Liver (tissue), 9 donors: ENCODE measurements around the gene PPP2R2C. TPM values are rescaled to one million over a fixed set of nuclear protein-coding genes. Genes with fewer than 3 reads are reported as not detected.

Source experiments
- DNase-seq: peaks from one replicate; pipeline ENCODE4 v3.0.0-alpha.2; 2017; ENCODE audit warnings: low spot score
- H3K27ac ChIP-seq, 2 donors: one replicate each; pipeline ENCODE4 v1.7.0; 2013; ENCODE audit warnings: inconsistent platforms in 2 of 2, low read length in 2 of 2, control low read depth in 1 of 2, low read depth in 1 of 2, mild to moderate bottlenecking in 1 of 2
- H3K27me3 ChIP-seq, 4 donors: one replicate each; pipeline versions ENCODE4 v1.6.1 to v1.7.0; 2013; ENCODE audit warnings: low read length in 3 of 4, inconsistent platforms in 1 of 4, mild to moderate bottlenecking in 1 of 4, moderate library complexity in 1 of 4; ENCODE audit not compliant: control insufficient read depth in 4 of 4, insufficient read depth in 4 of 4
- H3K36me3 ChIP-seq, 4 donors: one replicate each; pipeline versions ENCODE4 v1.6.1 to v1.7.0; 2013; ENCODE audit warnings: low read length in 3 of 4, mild to moderate bottlenecking in 3 of 4, low read depth in 1 of 4, moderate library complexity in 1 of 4; ENCODE audit not compliant: control insufficient read depth in 4 of 4, insufficient read depth in 3 of 4
- H3K4me1 ChIP-seq, 4 donors: one replicate each; pipeline versions ENCODE4 v1.6.1 to v1.7.0; 2013; ENCODE audit warnings: low read length in 3 of 4, mild to moderate bottlenecking in 3 of 4, moderate library complexity in 1 of 4; ENCODE audit not compliant: control insufficient read depth in 4 of 4, insufficient read depth in 4 of 4
- H3K4me3 ChIP-seq, 3 donors: one replicate each; pipeline versions ENCODE4 v1.6.1 to v1.7.0; 2013; ENCODE audit warnings: low read length in 3 of 3, control low read depth in 1 of 3, low read depth in 1 of 3, mild to moderate bottlenecking in 1 of 3
- H3K9ac ChIP-seq, 2 donors: one replicate each; pipeline ENCODE4 v1.7.0; 2013; ENCODE audit warnings: low read length in 2 of 2, mild to moderate bottlenecking in 2 of 2, moderate library complexity in 2 of 2, control low read depth in 1 of 2, low read depth in 1 of 2
- H3K9me3 ChIP-seq, 4 donors: one replicate each; pipeline versions ENCODE4 v1.6.1 to v1.7.0; 2013; ENCODE audit warnings: low read length in 3 of 4; ENCODE audit not compliant: control insufficient read depth in 4 of 4
- EGR1 ChIP-seq, 2 donors: IDR thresholded peaks; 2 replicates each; pipeline ENCODE4 v1.6.1; 2016 to 2018; ENCODE audit warnings: antibody characterized with exemption in 2 of 2, low read depth in 2 of 2
- FOXA2 ChIP-seq: IDR thresholded peaks from 2 replicates; pipeline ENCODE4 v1.6.1; 2016; ENCODE audit warnings: antibody characterized with exemption
- GABPA ChIP-seq, 2 donors: IDR thresholded peaks in 1 of 2; conservative IDR thresholded peaks in 1 of 2; 2 replicates each; pipeline ENCODE4 v1.6.1; 2016; ENCODE audit warnings: antibody characterized with exemption in 2 of 2, mild to moderate bottlenecking in 1 of 2, moderate library complexity in 1 of 2
- HNF4A ChIP-seq, 2 donors: conservative IDR thresholded peaks; 2 replicates each; pipeline ENCODE4 v1.6.1; 2016; ENCODE audit warnings: antibody characterized with exemption in 2 of 2, mild to moderate bottlenecking in 2 of 2
- HNF4G ChIP-seq: IDR thresholded peaks from 2 replicates; pipeline ENCODE4 v1.6.1; 2016; ENCODE audit warnings: antibody characterized with exemption
- JUND ChIP-seq, 2 donors: IDR thresholded peaks; 2 replicates each; pipeline ENCODE4 v1.6.1; 2016; ENCODE audit warnings: antibody characterized with exemption in 2 of 2
- NR2F2 ChIP-seq: IDR thresholded peaks from 2 replicates; pipeline ENCODE4 v1.6.1; 2016; ENCODE audit warnings: antibody characterized with exemption
- RAD21 ChIP-seq, 2 donors: IDR thresholded peaks; 2 replicates each; pipeline ENCODE4 v1.6.1; 2016; ENCODE audit warnings: antibody characterized with exemption in 2 of 2, mild to moderate bottlenecking in 2 of 2
- REST ChIP-seq: IDR thresholded peaks from 2 replicates; pipeline ENCODE4 v1.6.1; 2016; ENCODE audit warnings: antibody characterized with exemption, mild to moderate bottlenecking
- RXRA ChIP-seq, 2 donors: IDR thresholded peaks; 2 replicates each; pipeline ENCODE4 v1.6.1; 2017 to 2018; ENCODE audit warnings: antibody characterized with exemption in 2 of 2, mild to moderate bottlenecking in 1 of 2
- SP1 ChIP-seq: IDR thresholded peaks from 2 replicates; pipeline ENCODE4 v1.6.1; 2018; ENCODE audit warnings: antibody characterized with exemption, mild to moderate bottlenecking
- YY1 ChIP-seq: IDR thresholded peaks from 2 replicates; pipeline ENCODE4 v1.6.1; 2016; ENCODE audit warnings: antibody characterized with exemption, mild to moderate bottlenecking
- WGBS: extraction: QIAGEN DNeasy Blood & Tissue Kit; methylation state at CpG from one replicate; pipeline ENCODE4 v1.1.7; 2013; 5-methylcytosine and 5-hydroxymethylcytosine counted together
- polyA plus RNA-seq, 2 donors: library from polyadenylated mRNA; stranded (reverse) in 1 of 2; unstranded in 1 of 2; fragments of 200-250 nt in 1 of 2; fragments of >200 nt in 1 of 2; fragmentation: Nextera tagmentation in 1 of 2; extraction: Ambion mirVana in 1 of 2; gene quantifications; one replicate each; pipeline versions ENCODE4 v1.2.1 to v1.2.3, GENCODE V29; 2013 to 2015
- total RNA-seq, 2 donors: library from RNA; depleted of rRNA; stranded (reverse); fragments of >200 nt; gene quantifications; one replicate each; pipeline ENCODE4 v1.2.3, GENCODE V29; 2014
- TF ChIP-seq, protein P1 (sequence below): IDR thresholded peaks from 2 replicates; pipeline ENCODE4 v1.6.1; 2016; ENCODE audit warnings: antibody characterized with exemption
- TF ChIP-seq, protein P2 (sequence below): IDR thresholded peaks from 2 replicates; pipeline ENCODE4 v1.6.1; 2016; ENCODE audit warnings: antibody characterized with exemption
- TF ChIP-seq, protein P3 (sequence below): IDR thresholded peaks from 2 replicates; pipeline ENCODE4 v1.6.1; 2016; ENCODE audit warnings: antibody characterized with exemption
- donor health status: healthy.
- donor health status: healthy.
- donor health status: healthy.
- donor health status: healthy.
- donor health status: healthy.

The PPP2R2C gene
- total and polyA plus RNA-seq, 4 donors: under 0.01 to 0.01 TPM; not detected in 2

DNA sequence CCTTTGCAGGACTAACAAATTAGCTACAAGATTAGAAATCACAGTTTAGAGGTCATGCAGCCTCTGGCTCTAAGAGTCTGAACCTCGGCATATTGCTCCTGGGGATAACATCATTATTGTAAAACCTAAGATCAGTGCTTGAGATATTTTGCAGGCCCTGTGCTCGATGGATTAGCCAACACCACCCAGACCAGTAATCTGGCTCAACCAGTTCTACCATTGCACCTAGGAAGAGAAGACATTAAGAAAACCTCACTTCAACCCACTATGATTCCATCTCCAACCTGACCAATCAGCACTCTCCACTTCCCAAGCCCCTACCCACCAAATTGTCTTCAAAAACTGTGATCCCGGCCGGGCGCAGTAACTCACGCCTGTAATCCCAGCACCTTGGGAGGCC is 159.2 kb downstream of the PPP2R2C start:
- 90% methylated on average over 6 of the region's 6 CpGs for WGBS
- Histone ChIP-seq H3K9me3 (no peaks in the 10 kb centered on the region), H3K27me3 (no peaks in the 10 kb centered on the region), H3K4me1 (no peaks in the 10 kb centered on the region), H3K27ac (no peak overlapping the region), H3K4me3 (no peak overlapping the region), H3K36me3 (no peaks in the 10 kb centered on the region), H3K9ac (no peak overlapping the region)
- TF ChIP-seq RXRA (IDR thresholded peaks at IDR 0.05) (no peak), GABPA (IDR thresholded peaks at IDR 0.05 in 1 of 2, conservative IDR thresholded peaks at IDR 0.05 in 1 of 2) (no peak), HNF4G (no peak), EGR1 (IDR thresholded peaks at IDR 0.05; ENCODE audit: low read depth in 2 of 2) (no peak), REST (no peak), YY1 (no peak)
- DNase-seq: no peak

GRCh38 chr4:6309777-6310176 is 162.6 kb downstream of the PPP2R2C start:
- H3K9ac ChIP-seq: no peak overlapping the region
- H3K27ac ChIP-seq: no peak overlapping the region
- H3K36me3 ChIP-seq: no peaks in the 10 kb centered on the region
- DNase-seq: no peak
- WGBS: 91% methylated on average over 7 of the region's 7 CpGs
- no peak overlapping the region for H3K4me3 ChIP-seq
- TF ChIP-seq FOXA2 (no peak), EGR1 (IDR thresholded peaks at IDR 0.05; ENCODE audit: low read depth in 2 of 2) (no peak), SP1 (no peak), RAD21 (IDR thresholded peaks at IDR 0.05) (no peak), HNF4G (no peak), JUND (IDR thresholded peaks at IDR 0.05) (no peak), RXRA (IDR thresholded peaks at IDR 0.05) (no peak), HNF4A (conservative IDR thresholded peaks at IDR 0.05) (no peak), NR2F2 (no peak)
- TF ChIP-seq, protein P1, sequence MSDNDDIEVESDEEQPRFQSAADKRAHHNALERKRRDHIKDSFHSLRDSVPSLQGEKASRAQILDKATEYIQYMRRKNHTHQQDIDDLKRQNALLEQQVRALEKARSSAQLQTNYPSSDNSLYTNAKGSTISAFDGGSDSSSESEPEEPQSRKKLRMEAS: no peak
- TF ChIP-seq, protein P2, sequence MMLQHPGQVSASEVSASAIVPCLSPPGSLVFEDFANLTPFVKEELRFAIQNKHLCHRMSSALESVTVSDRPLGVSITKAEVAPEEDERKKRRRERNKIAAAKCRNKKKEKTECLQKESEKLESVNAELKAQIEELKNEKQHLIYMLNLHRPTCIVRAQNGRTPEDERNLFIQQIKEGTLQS: no peak
- TF ChIP-seq, protein P3, sequence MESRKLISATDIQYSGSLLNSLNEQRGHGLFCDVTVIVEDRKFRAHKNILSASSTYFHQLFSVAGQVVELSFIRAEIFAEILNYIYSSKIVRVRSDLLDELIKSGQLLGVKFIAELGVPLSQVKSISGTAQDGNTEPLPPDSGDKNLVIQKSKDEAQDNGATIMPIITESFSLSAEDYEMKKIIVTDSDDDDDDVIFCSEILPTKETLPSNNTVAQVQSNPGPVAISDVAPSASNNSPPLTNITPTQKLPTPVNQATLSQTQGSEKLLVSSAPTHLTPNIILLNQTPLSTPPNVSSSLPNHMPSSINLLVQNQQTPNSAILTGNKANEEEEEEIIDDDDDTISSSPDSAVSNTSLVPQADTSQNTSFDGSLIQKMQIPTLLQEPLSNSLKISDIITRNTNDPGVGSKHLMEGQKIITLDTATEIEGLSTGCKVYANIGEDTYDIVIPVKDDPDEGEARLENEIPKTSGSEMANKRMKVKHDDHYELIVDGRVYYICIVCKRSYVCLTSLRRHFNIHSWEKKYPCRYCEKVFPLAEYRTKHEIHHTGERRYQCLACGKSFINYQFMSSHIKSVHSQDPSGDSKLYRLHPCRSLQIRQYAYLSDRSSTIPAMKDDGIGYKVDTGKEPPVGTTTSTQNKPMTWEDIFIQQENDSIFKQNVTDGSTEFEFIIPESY: no peak
- no peaks in the 10 kb centered on the region for H3K9me3 ChIP-seq
- H3K27me3 ChIP-seq: no peaks in the 10 kb centered on the region
- H3K4me1 ChIP-seq: no peaks in the 10 kb centered on the region
